Astrocyte (in vitro differentiated cells and primary cell): Measurements from ENCODE around the gene GYPC. TPM values are rescaled to one million over a fixed set of nuclear protein-coding genes. Genes with fewer than 3 reads are reported as not detected.
"Not testable (repeated sequence)": the region's sequence is repeated elsewhere in the genome, so short reads cannot be mapped to it uniquely, and the experiment has no call there.

Experiments used
- DNase-seq: peaks from one replicate; pipeline ENCODE4 v3.0.0-alpha.2; 2010; ENCODE audit warnings: low read depth
- FAIRE-seq: peaks from 2 replicates; lab custom pipeline; 2011; peaks lifted over from hg19 to GRCh38; lab: Jason Lieb, UNC
- H2AFZ ChIP-seq: 2 replicates; pipeline ENCODE4 v1.6.0; 2012; ENCODE audit warnings: low read depth, low read length, inconsistent platforms
- H3K27ac ChIP-seq: 2 replicates; pipeline ENCODE4 v1.5.1; 2011; ENCODE audit warnings: low read depth, low read length, inconsistent platforms
- H3K27me3 ChIP-seq: 2 replicates; pipeline ENCODE4 v1.6.0; 2011; ENCODE audit warnings: low read length, inconsistent platforms; ENCODE audit not compliant: insufficient read depth
- H3K36me3 ChIP-seq: 2 replicates; pipeline ENCODE4 v1.5.1; 2011; ENCODE audit warnings: low read length, inconsistent platforms; ENCODE audit not compliant: insufficient read depth
- H3K4me1 ChIP-seq: 2 replicates; pipeline ENCODE4 v1.5.1; 2011; ENCODE audit warnings: low read length, inconsistent platforms; ENCODE audit not compliant: insufficient read depth
- H3K4me2 ChIP-seq: 2 replicates; pipeline ENCODE4 v1.6.0; 2012; ENCODE audit warnings: low read length, inconsistent platforms
- H3K4me3 ChIP-seq: 2 replicates; pipeline ENCODE4 v1.5.1; 2011; ENCODE audit warnings: low read depth, mild to moderate bottlenecking, low read length, inconsistent platforms; ENCODE audit not compliant: insufficient read depth
- H3K79me2 ChIP-seq: 2 replicates; pipeline ENCODE4 v1.6.0; 2012; ENCODE audit warnings: mild to moderate bottlenecking, low read length, inconsistent platforms; ENCODE audit not compliant: insufficient read depth
- H3K9ac ChIP-seq: 2 replicates; pipeline ENCODE4 v1.6.0; 2012; ENCODE audit warnings: mild to moderate bottlenecking, low read length, inconsistent platforms
- H3K9me3 ChIP-seq: 2 replicates; pipeline ENCODE4 v1.5.1; 2012; ENCODE audit warnings: low read depth, mild to moderate bottlenecking, low read length, inconsistent platforms; ENCODE audit not compliant: insufficient read depth
- H4K20me1 ChIP-seq: 2 replicates; pipeline ENCODE4 v1.6.0; 2012; ENCODE audit warnings: low read length, inconsistent platforms; ENCODE audit not compliant: insufficient read depth
- H3K27ac Mint-ChIP-seq: one replicate; pipeline ENCODE4 v1.8.0; 2021; ENCODE audit warnings: mild to moderate bottlenecking, mixed read lengths; ENCODE audit not compliant: unreplicated experiment
- H3K27me3 Mint-ChIP-seq: one replicate; pipeline ENCODE4 v1.8.0; 2021; ENCODE audit warnings: low read depth, mixed read lengths; ENCODE audit not compliant: unreplicated experiment
- H3K36me3 Mint-ChIP-seq: one replicate; pipeline ENCODE4 v1.8.0; 2021; ENCODE audit warnings: low read depth, mixed read lengths; ENCODE audit not compliant: unreplicated experiment
- H3K4me1 Mint-ChIP-seq: one replicate; pipeline ENCODE4 v1.8.0; 2021; ENCODE audit warnings: low read depth, mixed read lengths; ENCODE audit not compliant: unreplicated experiment
- H3K4me3 Mint-ChIP-seq: one replicate; pipeline ENCODE4 v1.8.0; 2021; ENCODE audit warnings: mild to moderate bottlenecking, moderate library complexity, mixed read lengths; ENCODE audit not compliant: unreplicated experiment
- H3K9me3 Mint-ChIP-seq: one replicate; pipeline ENCODE4 v1.8.0; 2021; ENCODE audit warnings: mild to moderate bottlenecking, mixed read lengths; ENCODE audit not compliant: unreplicated experiment
- EZH2 ChIP-seq: IDR thresholded peaks from 2 replicates; pipeline ENCODE4 v1.6.1; 2012; ENCODE audit warnings: mild to moderate bottlenecking, low read length, inconsistent platforms; ENCODE audit not compliant: insufficient read depth
- total RNA-seq: library from RNA; stranded (reverse); gene quantifications from 2 replicates; pipeline ENCODE4 v1.2.1, GENCODE V29; 2021
- TF ChIP-seq, protein P1 (sequence below): IDR thresholded peaks from 2 replicates; pipeline ENCODE4 v1.5.1; 2011; ENCODE audit warnings: low read depth, mild to moderate bottlenecking, inconsistent platforms, low read length, moderate library complexity; ENCODE audit not compliant: insufficient read depth

The GYPC gene
- total RNA-seq, 1 donor from 2014 or later: 29.3 TPM

GRCh38 chr2:126715576-126716406 is 59.8 kb downstream of the GYPC start:
- H3K9me3 ChIP-seq: no peaks in the 10 kb centered on the region
- H3K27ac Mint-ChIP-seq: no peak overlapping the region
- peaks cover 4% of the 10 kb centered on the region for H3K27me3 Mint-ChIP-seq
- FAIRE-seq: no peak
- no peak overlapping the region for H2AFZ ChIP-seq
- no peak for DNase-seq
- TF ChIP-seq, protein P1, sequence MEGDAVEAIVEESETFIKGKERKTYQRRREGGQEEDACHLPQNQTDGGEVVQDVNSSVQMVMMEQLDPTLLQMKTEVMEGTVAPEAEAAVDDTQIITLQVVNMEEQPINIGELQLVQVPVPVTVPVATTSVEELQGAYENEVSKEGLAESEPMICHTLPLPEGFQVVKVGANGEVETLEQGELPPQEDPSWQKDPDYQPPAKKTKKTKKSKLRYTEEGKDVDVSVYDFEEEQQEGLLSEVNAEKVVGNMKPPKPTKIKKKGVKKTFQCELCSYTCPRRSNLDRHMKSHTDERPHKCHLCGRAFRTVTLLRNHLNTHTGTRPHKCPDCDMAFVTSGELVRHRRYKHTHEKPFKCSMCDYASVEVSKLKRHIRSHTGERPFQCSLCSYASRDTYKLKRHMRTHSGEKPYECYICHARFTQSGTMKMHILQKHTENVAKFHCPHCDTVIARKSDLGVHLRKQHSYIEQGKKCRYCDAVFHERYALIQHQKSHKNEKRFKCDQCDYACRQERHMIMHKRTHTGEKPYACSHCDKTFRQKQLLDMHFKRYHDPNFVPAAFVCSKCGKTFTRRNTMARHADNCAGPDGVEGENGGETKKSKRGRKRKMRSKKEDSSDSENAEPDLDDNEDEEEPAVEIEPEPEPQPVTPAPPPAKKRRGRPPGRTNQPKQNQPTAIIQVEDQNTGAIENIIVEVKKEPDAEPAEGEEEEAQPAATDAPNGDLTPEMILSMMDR: no peak
- no peak for TF ChIP-seq EZH2
- no peak overlapping the region for H3K9ac ChIP-seq
- H3K9me3 Mint-ChIP-seq: peaks cover 2% of the 10 kb centered on the region
- H3K27me3 ChIP-seq: no peaks in the 10 kb centered on the region
- no peak overlapping the region for H3K4me2 ChIP-seq
- no peak overlapping the region for H3K4me3 ChIP-seq
- no peaks in the 10 kb centered on the region for H4K20me1 ChIP-seq
- H3K36me3 Mint-ChIP-seq: no peaks in the 10 kb centered on the region
- H3K4me3 Mint-ChIP-seq: no peak overlapping the region
- no peaks in the 10 kb centered on the region for H3K36me3 ChIP-seq
- H3K4me1 ChIP-seq: no peaks in the 10 kb centered on the region
- H3K4me1 Mint-ChIP-seq: peaks cover 7% of the 10 kb centered on the region
- H3K79me2 ChIP-seq: no peaks in the 10 kb centered on the region
- H3K27ac ChIP-seq: no peak overlapping the region

DNA sequence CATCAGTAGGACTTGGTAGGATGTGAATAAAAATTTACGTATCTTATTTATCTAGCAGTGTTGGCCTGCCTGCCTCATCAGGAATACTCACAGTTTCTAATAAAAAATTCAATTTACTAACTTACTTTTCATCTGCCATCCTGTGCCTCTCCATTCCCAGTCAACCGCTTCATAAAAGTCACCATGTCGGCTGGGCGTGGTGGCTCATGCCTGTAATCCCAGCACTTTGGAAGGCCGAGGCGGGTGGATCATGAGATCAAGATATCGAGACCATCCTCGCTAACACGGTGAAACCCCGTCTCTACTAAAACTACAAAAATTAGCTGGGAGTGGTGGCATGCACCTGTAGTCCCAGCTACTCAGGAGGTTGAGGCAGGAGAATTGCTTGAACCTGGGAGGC is 61.3 kb downstream of the GYPC start:
- not testable (repeated sequence) for H3K4me1 ChIP-seq, H3K9ac ChIP-seq, H3K27me3 ChIP-seq, DNase-seq, H3K9me3 ChIP-seq, H3K79me2 ChIP-seq, H3K36me3 Mint-ChIP-seq, H3K27ac ChIP-seq, H4K20me1 ChIP-seq, H3K27me3 Mint-ChIP-seq, H2AFZ ChIP-seq, H3K27ac Mint-ChIP-seq, H3K4me3 ChIP-seq, H3K36me3 ChIP-seq, FAIRE-seq, H3K4me2 ChIP-seq, H3K9me3 Mint-ChIP-seq, H3K4me3 Mint-ChIP-seq
- H3K4me1 Mint-ChIP-seq: peaks cover 12% of the 10 kb centered on the region

GRCh38 chr2:126717928-126718327 is 62.0 kb downstream of the GYPC start:
- Histone ChIP-seq H3K9me3 (no peaks in the 10 kb centered on the region), H3K4me3 (no peak overlapping the region), H3K27me3 (no peaks in the 10 kb centered on the region), H3K4me1 (no peaks in the 10 kb centered on the region), H3K27ac (no peak overlapping the region), H3K79me2 (no peaks in the 10 kb centered on the region), H2AFZ (no peak overlapping the region), H4K20me1 (no peaks in the 10 kb centered on the region), H3K4me2 (no peak overlapping the region), H3K36me3 (no peaks in the 10 kb centered on the region), H3K9ac (no peak overlapping the region)
- no peak for TF ChIP-seq EZH2
- TF ChIP-seq, protein P1: no peak
- H3K27me3 Mint-ChIP-seq: peaks cover 4% of the 10 kb centered on the region
- no peak overlapping the region for H3K4me3 Mint-ChIP-seq
- FAIRE-seq (no peak), DNase-seq (no peak)
- H3K9me3 Mint-ChIP-seq: peaks cover 6% of the 10 kb centered on the region
- no peaks in the 10 kb centered on the region for H3K36me3 Mint-ChIP-seq
- peaks cover 12% of the 10 kb centered on the region for H3K4me1 Mint-ChIP-seq
- H3K27ac Mint-ChIP-seq: no peak overlapping the region
